Activated CD8-positive, alpha-beta T cell treated with anti-CD3 and anti-CD28 coated beads for 36 hours (primary cell): ENCODE data around the gene CEP164. TPM values are rescaled to one million over a fixed set of nuclear protein-coding genes. Genes with fewer than 3 reads are reported as not detected.

Experiments
- ATAC-seq: fragments of 200-7000 bp; cut with Tn5 transposase; one replicate; pipeline ENCODE4 v1.10.0; 2021; ENCODE audit warnings: mild to moderate bottlenecking, moderate library complexity
- CTCF ChIA-PET: fragments of 350-600 bp; sonication (Branson Sonifier 250); formaldehyde crosslinking; loops from one replicate; lab custom pipeline; 2021; ENCODE audit warnings: antibody characterized with exemption; lab: Charles Lee
- POLR2A ChIA-PET: fragments of 350-600 bp; sonication (Branson Sonifier 250); formaldehyde crosslinking; loops from one replicate; lab custom pipeline; 2021; ENCODE audit warnings: antibody characterized with exemption; lab: Charles Lee
- DNase-seq: peaks from one replicate; pipeline ENCODE4 v3.0.0-alpha.2; 2020
- H3K27ac Mint-ChIP-seq: one replicate; pipeline ENCODE4 v1.8.0; 2021; ENCODE audit warnings: mild to moderate bottlenecking, mixed read lengths
- H3K27me3 Mint-ChIP-seq: one replicate; pipeline ENCODE4 v1.8.0; 2021; ENCODE audit warnings: mixed read lengths
- H3K36me3 Mint-ChIP-seq: one replicate; pipeline ENCODE4 v1.8.0; 2021; ENCODE audit warnings: low read depth, mixed read lengths
- H3K4me1 Mint-ChIP-seq: one replicate; pipeline ENCODE4 v1.8.0; 2021; ENCODE audit warnings: low read depth, mixed read lengths
- H3K4me3 Mint-ChIP-seq: one replicate; pipeline ENCODE4 v1.8.0; 2021; ENCODE audit warnings: mild to moderate bottlenecking, moderate library complexity, mixed read lengths
- H3K9me3 Mint-ChIP-seq: one replicate; pipeline ENCODE4 v1.8.0; 2021; ENCODE audit warnings: mixed read lengths
- intact Hi-C: fragments of 100-400 bp; cut with micrococcal nuclease; formaldehyde crosslinking; loops from one replicate; pipeline ENCODE4 v1.10.0; 2022
- total RNA-seq, 2 experiments: library from RNA; stranded (reverse); gene quantifications; one replicate each; pipeline ENCODE4 v1.2.3, GENCODE V29; 2021
- TF ChIP-seq, protein P1 (sequence below): fragments of 200-600 bp; IDR thresholded peaks from one replicate; pipeline ENCODE4 v1.8.0; 2022; ENCODE audit warnings: antibody characterized with exemption, mild to moderate bottlenecking

The CEP164 gene
- total RNA-seq, 2 experiments from 2014 or later = 24.0 to 25.5 TPM

DNA sequence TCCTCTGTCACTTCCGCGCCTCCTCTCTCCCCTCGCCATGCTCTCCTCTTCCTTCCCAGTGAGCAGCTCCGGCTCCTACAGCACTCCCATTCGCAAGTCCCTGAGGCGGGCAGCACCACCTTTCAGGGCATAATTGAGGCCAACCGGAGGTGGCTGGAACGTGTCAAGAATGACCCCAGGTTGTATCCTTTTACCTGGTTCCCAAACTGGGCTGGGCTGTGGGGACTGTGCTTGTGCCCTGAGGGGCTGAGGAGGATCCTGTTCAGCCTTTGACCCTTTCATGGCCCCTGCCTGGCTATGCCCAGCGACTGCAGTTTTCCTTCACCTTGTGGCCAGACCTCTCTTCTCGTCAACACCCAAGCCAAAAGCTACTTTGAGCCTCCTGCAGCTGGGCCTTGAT, 84.1 kb downstream of the CEP164 start:
- Mint-ChIP-seq H3K4me1 (no peaks in the 10 kb centered on the region), H3K4me3 (no peak overlapping the region), H3K27ac (no peak overlapping the region), H3K9me3 (no peaks in the 10 kb centered on the region), H3K36me3 (peaks cover 7% of the 10 kb centered on the region), H3K27me3 (no peaks in the 10 kb centered on the region)
- CTCF ChIA-PET = interaction anchor here (6.6 kb wide), 1 partner anchor 14 kb away, joined by 56 read pairs; no protein-coding TSS in a partner anchor
- intact Hi-C loops = no loop called here
- POLR2A ChIA-PET = no interaction called here
- DNase-seq (no peak), ATAC-seq (no peak)
- TF ChIP-seq, protein P1, sequence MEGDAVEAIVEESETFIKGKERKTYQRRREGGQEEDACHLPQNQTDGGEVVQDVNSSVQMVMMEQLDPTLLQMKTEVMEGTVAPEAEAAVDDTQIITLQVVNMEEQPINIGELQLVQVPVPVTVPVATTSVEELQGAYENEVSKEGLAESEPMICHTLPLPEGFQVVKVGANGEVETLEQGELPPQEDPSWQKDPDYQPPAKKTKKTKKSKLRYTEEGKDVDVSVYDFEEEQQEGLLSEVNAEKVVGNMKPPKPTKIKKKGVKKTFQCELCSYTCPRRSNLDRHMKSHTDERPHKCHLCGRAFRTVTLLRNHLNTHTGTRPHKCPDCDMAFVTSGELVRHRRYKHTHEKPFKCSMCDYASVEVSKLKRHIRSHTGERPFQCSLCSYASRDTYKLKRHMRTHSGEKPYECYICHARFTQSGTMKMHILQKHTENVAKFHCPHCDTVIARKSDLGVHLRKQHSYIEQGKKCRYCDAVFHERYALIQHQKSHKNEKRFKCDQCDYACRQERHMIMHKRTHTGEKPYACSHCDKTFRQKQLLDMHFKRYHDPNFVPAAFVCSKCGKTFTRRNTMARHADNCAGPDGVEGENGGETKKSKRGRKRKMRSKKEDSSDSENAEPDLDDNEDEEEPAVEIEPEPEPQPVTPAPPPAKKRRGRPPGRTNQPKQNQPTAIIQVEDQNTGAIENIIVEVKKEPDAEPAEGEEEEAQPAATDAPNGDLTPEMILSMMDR = no peak

DNA sequence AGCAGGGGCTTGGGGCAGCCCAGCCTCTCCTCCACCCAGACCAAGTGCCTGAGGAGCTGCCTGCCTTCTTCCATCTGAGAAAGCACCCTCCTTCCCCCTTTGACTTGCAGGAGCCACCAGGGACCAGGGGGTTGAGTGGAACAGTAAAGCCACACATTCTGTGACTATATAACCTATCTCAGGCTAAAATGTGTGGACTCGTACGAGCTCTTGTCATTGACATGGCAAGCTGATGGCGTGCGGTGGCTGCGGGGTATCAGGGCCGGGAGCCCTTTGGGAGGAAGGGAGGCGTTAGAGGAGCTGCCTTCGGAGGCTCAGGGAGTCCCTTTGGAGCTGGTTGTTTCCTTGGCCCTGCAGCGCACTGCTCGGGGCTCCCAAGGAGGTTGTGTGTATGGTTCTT, 84.5 kb downstream of the CEP164 start:
- ChIA-PET POLR2A (interaction anchor here (0.6 kb wide), 1 partner anchor 144 kb away, joined by 3 read pairs; no protein-coding TSS in a partner anchor), CTCF (interaction anchor here (6.6 kb wide), 1 partner anchor 14 kb away, joined by 56 read pairs; no protein-coding TSS in a partner anchor)
- no peak for ATAC-seq
- Mint-ChIP-seq H3K4me1 (no peaks in the 10 kb centered on the region), H3K27ac (no peak overlapping the region), H3K27me3 (no peaks in the 10 kb centered on the region), H3K4me3 (no peak overlapping the region), H3K36me3 (peaks cover 7% of the 10 kb centered on the region), H3K9me3 (no peaks in the 10 kb centered on the region)
- DNase-seq = no peak
- intact Hi-C loops = no loop called here
- TF ChIP-seq, protein P1 = no peak

DNA sequence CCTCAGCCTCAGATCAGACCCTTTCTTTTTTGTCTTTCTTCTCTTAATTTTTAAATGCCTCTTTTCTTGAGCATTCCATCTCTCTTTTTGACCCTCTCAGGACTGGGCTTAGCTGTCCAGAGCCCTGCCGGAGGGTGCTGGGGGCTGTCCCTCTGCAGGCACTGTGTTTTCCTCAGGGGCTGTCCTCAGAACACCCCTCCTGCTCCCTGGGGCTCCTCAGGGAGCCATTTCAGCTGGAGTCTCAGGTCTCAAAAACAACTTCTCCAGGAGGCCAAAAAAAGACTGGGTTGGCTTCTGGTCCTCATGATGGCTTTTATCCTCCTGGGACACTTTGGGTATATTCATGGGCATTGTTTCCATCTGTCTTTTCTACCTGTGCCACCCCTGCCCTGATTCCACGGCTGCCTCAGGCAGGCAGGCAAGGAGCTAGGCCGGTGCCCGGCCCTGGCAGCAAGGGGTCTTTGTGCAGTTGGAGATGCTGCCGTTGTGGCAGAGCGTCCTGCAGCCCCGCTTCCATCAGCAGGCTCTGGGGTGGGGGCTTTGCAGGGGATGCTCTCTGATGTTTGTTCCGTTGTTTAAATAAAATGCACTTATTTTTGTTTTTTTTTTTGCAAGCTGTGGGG, 85.1 kb downstream of the CEP164 start:
- POLR2A ChIA-PET = interaction anchor here (0.6 kb wide), 1 partner anchor 143 kb away, joined by 3 read pairs; no protein-coding TSS in a partner anchor
- ATAC-seq (no peak), DNase-seq (no peak)
- H3K4me1 Mint-ChIP-seq = no peaks in the 10 kb centered on the region
- no peak overlapping the region for H3K27ac Mint-ChIP-seq
- peaks cover 5% of the 10 kb centered on the region for H3K36me3 Mint-ChIP-seq
- H3K9me3 Mint-ChIP-seq = no peaks in the 10 kb centered on the region
- no peak overlapping the region for H3K4me3 Mint-ChIP-seq
- H3K27me3 Mint-ChIP-seq = no peaks in the 10 kb centered on the region
- intact Hi-C loops = no loop called here
- CTCF ChIA-PET = interaction anchor here (6.6 kb wide), 1 partner anchor 13 kb away, joined by 56 read pairs; no protein-coding TSS in a partner anchor
- TF ChIP-seq, protein P1 = no peak

DNA sequence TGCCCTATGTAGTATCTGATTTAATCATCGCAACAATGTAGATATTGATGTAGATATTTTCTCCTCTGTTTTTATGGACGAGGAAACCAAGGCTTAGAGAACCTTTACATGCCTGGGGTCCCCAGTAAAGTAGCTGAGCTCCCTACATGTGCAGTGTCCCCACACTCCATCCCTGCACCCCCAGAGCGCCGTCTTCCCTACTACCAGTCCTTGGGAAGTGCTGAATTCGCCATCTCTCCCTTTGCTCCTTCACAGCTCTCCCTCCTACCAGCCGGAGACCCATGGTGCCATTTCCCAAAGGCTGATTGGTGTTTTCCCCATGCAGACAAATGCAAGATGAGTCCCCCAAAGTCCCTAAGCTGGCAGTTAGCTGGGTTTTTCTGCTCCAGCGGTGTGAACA, 86.0 kb downstream of the CEP164 start:
- ChIA-PET CTCF (interaction anchor here (1.4 to 6.6 kb wide), 2 partner anchors 10 to 12 kb away, joined by 3 to 56 read pairs; no protein-coding TSS in a partner anchor), POLR2A (no interaction called here)
- Mint-ChIP-seq H3K4me3 (no peak overlapping the region), H3K9me3 (no peaks in the 10 kb centered on the region), H3K27me3 (no peaks in the 10 kb centered on the region), H3K36me3 (peaks cover 3% of the 10 kb centered on the region), H3K4me1 (no peaks in the 10 kb centered on the region), H3K27ac (no peak overlapping the region)
- DNase-seq (no peak), ATAC-seq (no peak)
- TF ChIP-seq, protein P1 = no peak
- intact Hi-C loops = no loop called here

DNA sequence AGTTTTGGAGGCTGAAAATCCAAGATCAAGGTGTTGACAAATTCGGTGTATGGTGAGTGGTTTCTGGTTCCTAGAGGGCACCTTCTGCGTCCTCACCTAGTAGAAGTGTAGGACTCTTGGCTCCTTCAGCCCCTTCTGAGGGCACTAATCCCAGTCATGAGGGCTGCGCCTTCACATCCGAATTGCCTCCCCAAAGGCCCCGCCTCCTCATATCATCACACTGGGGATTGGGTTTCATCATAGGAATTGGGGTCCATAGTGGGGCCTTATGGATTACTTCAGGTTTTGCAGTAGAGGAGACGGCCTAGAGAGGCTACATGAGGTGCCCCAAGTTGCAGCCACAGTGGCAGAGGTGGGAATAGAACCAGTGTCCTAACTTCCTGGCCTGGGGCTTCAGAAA, 87.1 kb downstream of the CEP164 start:
- Mint-ChIP-seq H3K36me3 (peaks cover 3% of the 10 kb centered on the region), H3K27me3 (no peaks in the 10 kb centered on the region), H3K27ac (no peak overlapping the region), H3K9me3 (no peaks in the 10 kb centered on the region), H3K4me1 (no peaks in the 10 kb centered on the region), H3K4me3 (no peak overlapping the region)
- ATAC-seq (no peak), DNase-seq (no peak)
- POLR2A ChIA-PET = no interaction called here
- CTCF ChIA-PET = interaction anchor here (1.4 to 6.6 kb wide), 2 partner anchors 9 to 11 kb away, joined by 3 to 56 read pairs; no protein-coding TSS in a partner anchor
- TF ChIP-seq, protein P1 = no peak
- intact Hi-C loops = no loop called here
